Measurements from ENCODE around the gene IL3. TPM values are rescaled to one million over a fixed set of nuclear protein-coding genes. Genes with fewer than 3 reads are reported as not detected.

Gene IL3
- total and polyA plus RNA-seq, 11 donors: not detected

- 86 to 94% (median 92%) methylated on average over 13 of the region's 13 CpGs for WGBS, 4 donors
- Histone ChIP-seq H3K4me1 (peaks cover 0 to 5% (median 0%) of the 10 kb centered on the region in 12 donors), H3K36me3 (no peaks in the 10 kb centered on the region), H3K9me3 (no peaks in the 10 kb centered on the region), H3K4me3 (no peak overlapping the region), H3K27me3 (no peaks in the 10 kb centered on the region), H3K27ac (no peak overlapping the region)
- intact Hi-C loops (cut with DNase I): loop anchor here in 6 of 10 donors (2.0 to 10.0 kb wide), 5 partner anchors 66 to 319 kb away; no protein-coding TSS in a partner anchor
- no peak for TF ChIP-seq POLR2A (IDR thresholded peaks at IDR 0.05)
- TF ChIP-seq CTCF (IDR thresholded peaks at IDR 0.05): no peak
- no peak for ATAC-seq
- DNase-seq: peak in 1 of 5 donors; percentile 25
Observed at GRCh38 chr5:132065951-132066701, 5.7 kb downstream of the IL3 start.

- Histone ChIP-seq H3K4me1 (peaks cover 0 to 5% (median 0%) of the 10 kb centered on the region in 12 donors), H3K27ac (no peak overlapping the region), H3K9me3 (no peaks in the 10 kb centered on the region), H3K4me3 (no peak overlapping the region), H3K36me3 (no peaks in the 10 kb centered on the region), H3K27me3 (no peaks in the 10 kb centered on the region)
- ATAC-seq: no peak
- no peak for TF ChIP-seq POLR2A (IDR thresholded peaks at IDR 0.05)
- no peak for TF ChIP-seq CTCF (IDR thresholded peaks at IDR 0.05)
- no peak for DNase-seq
- intact Hi-C loops (cut with DNase I): loop anchor here in 5 of 10 donors (5.0 to 10.0 kb wide), 4 partner anchors 65 to 318 kb away; no protein-coding TSS in a partner anchor
- 95 to 100% (median 97%) methylated on average over 4 of the region's 4 CpGs for WGBS, 4 donors
Observed at GRCh38 chr5:132066871-132067270, 6.4 kb downstream of the IL3 start.

- Histone ChIP-seq H3K4me1 (peaks cover 0 to 5% (median 0%) of the 10 kb centered on the region in 12 donors), H3K9me3 (no peaks in the 10 kb centered on the region), H3K27me3 (no peaks in the 10 kb centered on the region), H3K36me3 (no peaks in the 10 kb centered on the region), H3K27ac (no peak overlapping the region), H3K4me3 (no peak overlapping the region)
- TF ChIP-seq POLR2A (IDR thresholded peaks at IDR 0.05) (no peak), CTCF (IDR thresholded peaks at IDR 0.05) (no peak)
- WGBS, 4 donors: 92 to 95% (median 93%) methylated on average over 9 to 11 of the region's 11 CpGs
- no peak for ATAC-seq
- intact Hi-C loops (cut with DNase I): loop anchor here in 5 of 10 donors (5.0 to 10.0 kb wide), 4 partner anchors 65 to 317 kb away; no protein-coding TSS in a partner anchor
- DNase-seq: no peak
Observed at GRCh38 chr5:132067451-132067850, 7.0 kb downstream of the IL3 start.

- Histone ChIP-seq H3K27me3 (no peaks in the 10 kb centered on the region), H3K4me3 (no peak overlapping the region), H3K27ac (no peak overlapping the region), H3K4me1 (peaks cover 0 to 5% (median 0%) of the 10 kb centered on the region in 12 donors), H3K9me3 (no peaks in the 10 kb centered on the region), H3K36me3 (no peaks in the 10 kb centered on the region)
- TF ChIP-seq CTCF (IDR thresholded peaks at IDR 0.05): no peak
- no peak for TF ChIP-seq POLR2A (IDR thresholded peaks at IDR 0.05)
- 90 to 98% (median 95%) methylated on average over 11 to 13 of the region's 13 CpGs for WGBS, 4 donors
- no peak for DNase-seq
- no peak for ATAC-seq
- intact Hi-C loops (cut with DNase I): loop anchor here in 5 of 10 donors (5.0 to 10.0 kb wide), 4 partner anchors 64 to 317 kb away; no protein-coding TSS in a partner anchor
Observed at GRCh38 chr5:132067941-132068808, 7.7 kb downstream of the IL3 start.
